ENCODE results near the gene SYT17.

SYT17 gene

DNA sequence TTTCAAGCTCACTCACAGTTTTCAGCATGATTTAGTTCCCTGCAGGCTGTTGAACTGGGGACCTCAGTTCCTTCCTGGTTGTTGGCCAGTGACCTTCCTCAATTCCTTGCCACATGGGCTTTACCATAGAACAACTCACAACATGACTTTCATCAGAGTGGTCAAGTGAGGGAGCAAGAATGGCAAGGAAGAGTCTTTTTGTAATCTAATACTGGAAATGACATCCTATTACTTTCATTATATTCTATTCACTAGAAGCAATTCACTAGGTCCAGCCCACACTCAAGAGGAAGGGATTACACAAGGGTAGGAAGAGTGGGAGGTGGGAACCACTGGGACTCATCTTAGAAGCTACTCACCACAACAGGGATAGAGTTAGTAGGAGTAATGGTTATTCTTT lies 57.6 kb downstream of the SYT17 start:
- Histone ChIP-seq H3K4me3 (no peak overlapping the region), H3K27ac (no peak overlapping the region)
- no peak for DNase-seq (ENCODE audit: low spot score)
- TF ChIP-seq, protein P1, sequence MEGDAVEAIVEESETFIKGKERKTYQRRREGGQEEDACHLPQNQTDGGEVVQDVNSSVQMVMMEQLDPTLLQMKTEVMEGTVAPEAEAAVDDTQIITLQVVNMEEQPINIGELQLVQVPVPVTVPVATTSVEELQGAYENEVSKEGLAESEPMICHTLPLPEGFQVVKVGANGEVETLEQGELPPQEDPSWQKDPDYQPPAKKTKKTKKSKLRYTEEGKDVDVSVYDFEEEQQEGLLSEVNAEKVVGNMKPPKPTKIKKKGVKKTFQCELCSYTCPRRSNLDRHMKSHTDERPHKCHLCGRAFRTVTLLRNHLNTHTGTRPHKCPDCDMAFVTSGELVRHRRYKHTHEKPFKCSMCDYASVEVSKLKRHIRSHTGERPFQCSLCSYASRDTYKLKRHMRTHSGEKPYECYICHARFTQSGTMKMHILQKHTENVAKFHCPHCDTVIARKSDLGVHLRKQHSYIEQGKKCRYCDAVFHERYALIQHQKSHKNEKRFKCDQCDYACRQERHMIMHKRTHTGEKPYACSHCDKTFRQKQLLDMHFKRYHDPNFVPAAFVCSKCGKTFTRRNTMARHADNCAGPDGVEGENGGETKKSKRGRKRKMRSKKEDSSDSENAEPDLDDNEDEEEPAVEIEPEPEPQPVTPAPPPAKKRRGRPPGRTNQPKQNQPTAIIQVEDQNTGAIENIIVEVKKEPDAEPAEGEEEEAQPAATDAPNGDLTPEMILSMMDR (IDR thresholded peaks at IDR 0.05), result no peak

DNA sequence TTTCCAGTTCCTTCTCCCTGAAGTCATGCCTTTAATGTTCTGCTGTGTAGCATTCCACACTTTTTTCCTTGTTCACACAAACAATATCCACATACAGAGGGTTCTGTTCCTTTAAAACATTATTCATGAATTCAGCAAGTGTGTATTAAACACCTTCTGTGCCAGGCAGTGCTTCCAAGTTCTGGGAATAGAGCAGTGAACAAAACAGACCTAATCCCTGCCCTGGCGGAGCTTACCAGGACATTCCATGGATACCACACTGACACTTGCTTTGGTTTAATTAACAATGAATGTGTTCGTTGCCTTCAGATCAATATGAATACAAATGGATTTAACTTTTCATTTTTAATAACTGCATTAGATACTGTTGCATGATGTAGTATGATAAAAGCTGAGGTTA lies 59.6 kb downstream of the SYT17 start:
- DNase-seq (ENCODE audit: low spot score), result no peak
- H3K27ac ChIP-seq, result no peak overlapping the region
- TF ChIP-seq, protein P1 (IDR thresholded peaks at IDR 0.05), result no peak
- no peak overlapping the region for H3K4me3 ChIP-seq

GRCh38 chr16:19228052-19228451 lies 60.0 kb downstream of the SYT17 start:
- Histone ChIP-seq H3K27ac (no peak overlapping the region), H3K4me3 (no peak overlapping the region)
- DNase-seq (ENCODE audit: low spot score), result no peak
- TF ChIP-seq, protein P1 (IDR thresholded peaks at IDR 0.05), result no peak

DNA sequence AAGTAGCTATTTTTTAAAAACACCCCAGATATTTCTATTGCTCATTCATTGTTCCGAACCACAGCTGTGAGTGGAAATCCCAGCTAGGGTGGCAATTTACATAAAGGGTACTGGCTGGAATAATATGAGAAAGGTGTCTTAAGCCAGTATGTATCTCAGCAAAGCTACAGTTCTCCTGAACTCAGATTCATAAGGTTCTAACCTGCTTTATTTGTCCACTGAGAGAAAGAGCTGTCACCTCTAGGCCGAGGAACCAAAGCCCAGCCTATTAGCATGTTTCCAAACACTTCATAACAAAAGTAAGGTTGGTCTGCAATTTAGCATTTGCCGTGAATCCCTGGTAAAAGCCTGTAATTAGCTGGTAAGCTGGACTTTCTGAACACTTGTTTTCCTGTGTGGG lies 60.5 kb downstream of the SYT17 start:
- H3K27ac ChIP-seq, result no peak overlapping the region
- H3K4me3 ChIP-seq, result no peak overlapping the region
- no peak for DNase-seq (ENCODE audit: low spot score)
- TF ChIP-seq, protein P1 (IDR thresholded peaks at IDR 0.05), result no peak

- DNase-seq (ENCODE audit: low spot score), result no peak
- Histone ChIP-seq H3K4me3 (no peak overlapping the region), H3K27ac (no peak overlapping the region)
- TF ChIP-seq, protein P1 (IDR thresholded peaks at IDR 0.05), result no peak
Measured at GRCh38 chr16:19230575-19230974, 62.5 kb downstream of the SYT17 start.

DNA sequence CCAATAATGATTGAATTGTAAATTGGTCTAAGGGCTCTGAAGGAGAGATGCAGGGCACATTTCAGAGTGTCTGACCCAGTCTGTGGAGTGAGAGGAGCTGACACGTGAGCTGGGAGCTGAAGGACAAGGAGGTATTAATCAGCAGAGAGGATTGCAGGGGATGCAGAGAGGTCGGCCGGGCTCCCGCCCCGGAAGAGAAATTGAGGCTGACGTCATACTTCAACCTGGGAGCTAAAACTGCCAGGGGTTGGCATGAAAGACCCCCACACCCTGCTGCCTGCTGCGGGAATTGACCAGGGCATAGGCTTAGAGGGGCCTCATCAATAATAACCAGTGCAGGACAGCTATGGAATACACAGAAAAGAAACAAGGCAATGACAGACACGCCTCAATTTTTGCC lies 63.8 kb downstream of the SYT17 start:
- DNase-seq (ENCODE audit: low spot score), result no peak
- TF ChIP-seq, protein P1 (IDR thresholded peaks at IDR 0.05), result no peak
- Histone ChIP-seq H3K4me3 (no peak overlapping the region), H3K27ac (no peak overlapping the region)

DNA sequence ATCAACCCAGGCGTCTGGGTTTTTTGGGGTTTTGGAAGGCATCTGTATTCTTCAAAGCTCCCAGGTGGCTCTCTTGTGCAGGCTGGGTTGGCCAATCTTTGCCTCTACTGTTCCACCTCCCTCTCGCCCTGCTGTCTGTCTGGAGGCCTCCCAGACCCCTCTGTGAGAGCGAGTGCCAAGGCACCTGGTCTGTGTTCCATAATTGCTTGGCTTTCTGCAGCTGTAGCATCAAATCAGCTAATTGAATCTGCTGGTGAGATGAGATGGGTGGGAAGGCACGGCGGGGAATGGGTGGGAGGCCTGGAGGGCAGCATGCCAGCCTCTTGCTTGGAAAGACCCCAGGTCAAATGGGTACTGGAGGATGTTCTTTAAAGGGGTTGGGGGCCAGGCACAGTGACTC lies 64.9 kb downstream of the SYT17 start:
- TF ChIP-seq, protein P1 (IDR thresholded peaks at IDR 0.05), result no peak
- H3K27ac ChIP-seq, result no peak overlapping the region
- DNase-seq (ENCODE audit: low spot score), result no peak
- H3K4me3 ChIP-seq, result no peak overlapping the region

Data from coronary artery (tissue), 2 donors.